Kidney (tissue), 14 donors: ENCODE data around the gene TSR1. TPM values are rescaled to one million over a fixed set of nuclear protein-coding genes. Genes with fewer than 3 reads are reported as not detected.

Experiments used
- DNase-seq, 5 donors: peaks; one replicate each; pipeline ENCODE4 v3.0.0-alpha.2; 2013 to 2020
- FAIRE-seq: peaks from 2 replicates; lab custom pipeline; 2012; peaks lifted over from hg19 to GRCh38; lab: Jason Lieb, UNC
- H3K27ac ChIP-seq, 2 donors: one replicate each; pipeline ENCODE4 v1.7.0; 2013; ENCODE audit warnings: low read depth in 2 of 2, low read length in 2 of 2, inconsistent platforms in 1 of 2
- H3K27me3 ChIP-seq: one replicate; pipeline ENCODE4 v1.7.1; 2013; ENCODE audit warnings: low read length, inconsistent platforms; ENCODE audit not compliant: control insufficient read depth, insufficient read depth
- H3K36me3 ChIP-seq, 3 donors: one replicate each; pipeline versions ENCODE4 v1.7.0 to v1.7.1; 2013; ENCODE audit warnings: low read length in 3 of 3, control low read depth in 1 of 3, inconsistent platforms in 1 of 3; ENCODE audit not compliant: insufficient read depth in 3 of 3, control insufficient read depth in 2 of 3
- H3K4me1 ChIP-seq, 3 donors: one replicate each; pipeline versions ENCODE4 v1.7.0 to v1.7.1; 2013; ENCODE audit warnings: low read length in 3 of 3, inconsistent platforms in 1 of 3, low read depth in 1 of 3; ENCODE audit not compliant: control insufficient read depth in 2 of 3, insufficient read depth in 2 of 3
- H3K4me3 ChIP-seq, 3 donors: one replicate each; pipeline versions ENCODE4 v1.7.0 to v1.8.1; 2013; ENCODE audit warnings: low read length in 3 of 3, control low read depth in 1 of 3, inconsistent platforms in 1 of 3
- H3K9ac ChIP-seq, 3 donors: one replicate each; pipeline versions ENCODE4 v1.7.0 to v1.7.1; 2013; ENCODE audit warnings: low read length in 3 of 3, control low read depth in 1 of 3, inconsistent platforms in 1 of 3
- H3K9me3 ChIP-seq, 3 donors: one replicate each; pipeline versions ENCODE4 v1.7.0 to v1.7.1; 2013; ENCODE audit warnings: low read length in 3 of 3, control low read depth in 1 of 3, inconsistent platforms in 1 of 3; ENCODE audit not compliant: control insufficient read depth in 2 of 3, insufficient read depth in 1 of 3
- intact Hi-C: fragments of 100-400 bp; cut with DNase I; formaldehyde crosslinking; loops from one replicate; pipeline ENCODE4 v1.11.1; 2022
- polyA plus RNA-seq: library from polyadenylated mRNA; stranded (reverse); fragments of 350-450 nt; fragmentation: Illumina TruSeq; extraction: RNeasy Lipid Tissue Mini Kit (QIAGEN cat#74804); gene quantifications from one replicate; pipeline ENCODE4 v1.2.3, GENCODE V29; 2014; ENCODE audit warnings: low read depth, low replicate concordance; ENCODE audit not compliant: insufficient read depth
- total RNA-seq: library from RNA; stranded (reverse); fragmentation: NEBNext Ultra II Directional; extraction: Animal tissue kit (Norgen Biotek cat#: 25700); gene quantifications from one replicate; pipeline ENCODE4 v1.2.1, GENCODE V29; 2021
- TF ChIP-seq, protein P1 (sequence below): IDR thresholded peaks from 3 replicates; pipeline ENCODE4 v1.5.1; 2012; ENCODE audit warnings: mild to moderate bottlenecking, moderate library complexity, borderline replicate concordance; ENCODE audit not compliant: insufficient read depth; ENCODE audit errors: extremely low read depth
- donor health status: control.
- donor health status: control.
- donor health status: control.
- donor health status: control.
- donor health status: control.
- donor health status: DM: yes; HTN: yes; CAD: no.
- donor health status: Normal renal cell carcinoma (clear cell type).

The TSR1 gene
- total and polyA plus RNA-seq, 2 donors from 2014 or later, result 9.1 to 24.4 TPM

- Histone ChIP-seq H3K9me3 (no peaks in the 10 kb centered on the region), H3K27me3 (no peaks in the 10 kb centered on the region), H3K27ac (no peak overlapping the region), H3K36me3 (peaks cover 0 to 20% (median 13%) of the 10 kb centered on the region in 3 donors), H3K9ac (no peak overlapping the region), H3K4me3 (no peak overlapping the region), H3K4me1 (peaks cover 0 to 6% (median 0%) of the 10 kb centered on the region in 3 donors)
- intact Hi-C loops, result no loop called here
- FAIRE-seq (no peak), DNase-seq (no peak)
- TF ChIP-seq, protein P1, sequence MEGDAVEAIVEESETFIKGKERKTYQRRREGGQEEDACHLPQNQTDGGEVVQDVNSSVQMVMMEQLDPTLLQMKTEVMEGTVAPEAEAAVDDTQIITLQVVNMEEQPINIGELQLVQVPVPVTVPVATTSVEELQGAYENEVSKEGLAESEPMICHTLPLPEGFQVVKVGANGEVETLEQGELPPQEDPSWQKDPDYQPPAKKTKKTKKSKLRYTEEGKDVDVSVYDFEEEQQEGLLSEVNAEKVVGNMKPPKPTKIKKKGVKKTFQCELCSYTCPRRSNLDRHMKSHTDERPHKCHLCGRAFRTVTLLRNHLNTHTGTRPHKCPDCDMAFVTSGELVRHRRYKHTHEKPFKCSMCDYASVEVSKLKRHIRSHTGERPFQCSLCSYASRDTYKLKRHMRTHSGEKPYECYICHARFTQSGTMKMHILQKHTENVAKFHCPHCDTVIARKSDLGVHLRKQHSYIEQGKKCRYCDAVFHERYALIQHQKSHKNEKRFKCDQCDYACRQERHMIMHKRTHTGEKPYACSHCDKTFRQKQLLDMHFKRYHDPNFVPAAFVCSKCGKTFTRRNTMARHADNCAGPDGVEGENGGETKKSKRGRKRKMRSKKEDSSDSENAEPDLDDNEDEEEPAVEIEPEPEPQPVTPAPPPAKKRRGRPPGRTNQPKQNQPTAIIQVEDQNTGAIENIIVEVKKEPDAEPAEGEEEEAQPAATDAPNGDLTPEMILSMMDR, result no peak
Measured at GRCh38 chr17:2374549-2375285, 38.5 kb upstream of the TSR1 start.

DNA sequence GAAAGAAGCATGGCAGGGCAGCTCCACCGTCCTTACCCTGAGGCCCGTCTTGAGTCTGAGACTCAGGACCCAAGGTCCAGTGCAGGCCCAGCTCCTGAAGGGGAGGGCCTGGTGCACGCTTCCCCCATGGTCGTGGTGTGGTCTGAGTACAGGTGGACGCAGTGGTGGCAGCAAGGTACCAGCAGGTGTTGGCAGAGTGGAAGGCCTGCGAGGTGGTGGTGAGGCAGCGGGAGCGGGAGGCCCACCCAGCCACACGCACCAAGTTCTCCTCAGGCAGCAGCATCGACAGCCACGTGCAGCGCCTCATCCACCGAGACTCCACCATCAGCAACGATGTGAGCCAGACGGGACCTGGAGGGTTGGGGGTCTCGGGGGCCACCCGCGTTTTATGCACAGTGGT lies 36.9 kb upstream of the TSR1 start:
- TF ChIP-seq, protein P1, result no peak
- H3K27me3 ChIP-seq, result no peaks in the 10 kb centered on the region
- H3K9me3 ChIP-seq, result no peaks in the 10 kb centered on the region
- intact Hi-C loops, result no loop called here
- H3K9ac ChIP-seq, result no peak overlapping the region
- H3K27ac ChIP-seq, result no peak overlapping the region
- peaks cover 0 to 20% (median 13%) of the 10 kb centered on the region in 3 donors for H3K36me3 ChIP-seq
- peaks cover 0 to 4% (median 0%) of the 10 kb centered on the region in 3 donors for H3K4me1 ChIP-seq
- FAIRE-seq (no peak), DNase-seq (peak in 1 of 5 donors; percentile 71)
- H3K4me3 ChIP-seq, result no peak overlapping the region

DNA sequence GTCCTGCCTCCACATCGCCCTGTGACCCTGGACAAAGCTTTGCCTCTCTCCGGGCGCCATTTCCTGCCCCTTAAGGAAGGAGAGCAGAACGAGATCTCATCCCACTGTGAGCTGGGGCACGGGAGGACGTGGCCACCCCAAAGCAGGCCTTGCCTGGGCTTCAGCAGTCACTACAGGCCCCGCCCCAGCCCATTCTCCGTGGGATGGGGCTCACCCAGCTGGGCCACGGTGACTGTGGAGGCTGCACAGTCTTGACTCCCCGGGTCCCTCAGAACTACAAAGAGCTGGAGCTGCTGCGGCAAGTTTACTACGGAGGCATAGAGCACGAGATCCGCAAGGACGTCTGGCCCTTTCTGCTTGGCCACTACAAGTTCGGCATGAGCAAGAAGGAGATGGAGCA lies 36.4 kb upstream of the TSR1 start:
- intact Hi-C loops, result no loop called here
- H3K27me3 ChIP-seq, result no peaks in the 10 kb centered on the region
- FAIRE-seq (no peak), DNase-seq (no peak)
- peaks cover 0 to 19% (median 13%) of the 10 kb centered on the region in 3 donors for H3K36me3 ChIP-seq
- TF ChIP-seq, protein P1, result no peak
- H3K4me3 ChIP-seq, result no peak overlapping the region
- H3K4me1 ChIP-seq, result peaks cover 0 to 4% (median 0%) of the 10 kb centered on the region in 3 donors
- no peak overlapping the region for H3K9ac ChIP-seq
- no peak overlapping the region for H3K27ac ChIP-seq
- no peaks in the 10 kb centered on the region for H3K9me3 ChIP-seq

DNA sequence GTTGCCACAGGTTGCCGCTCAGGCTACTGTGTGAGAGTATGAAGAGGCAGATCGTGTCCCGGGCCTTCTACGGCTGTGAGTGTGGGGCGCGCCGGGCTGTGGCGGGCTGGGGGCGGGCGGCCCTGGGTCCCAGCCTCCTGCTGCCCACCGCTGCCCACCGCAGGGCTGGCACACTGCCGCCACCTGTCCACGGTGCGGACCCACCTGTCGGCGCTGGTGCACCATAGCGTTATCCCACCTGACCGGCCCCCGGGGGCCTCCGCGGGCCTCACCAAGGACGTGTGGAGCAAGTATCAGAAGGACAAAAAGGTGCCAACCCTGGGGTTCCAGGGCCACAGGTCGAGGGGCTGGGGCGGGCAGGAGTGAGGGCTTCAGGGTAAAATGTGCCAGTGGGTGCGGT lies 35.9 kb upstream of the TSR1 start:
- H3K27ac ChIP-seq, result no peak overlapping the region
- peaks cover 0 to 16% (median 13%) of the 10 kb centered on the region in 3 donors for H3K36me3 ChIP-seq
- H3K27me3 ChIP-seq, result no peaks in the 10 kb centered on the region
- no peaks in the 10 kb centered on the region for H3K4me1 ChIP-seq
- no peaks in the 10 kb centered on the region for H3K9me3 ChIP-seq
- DNase-seq, result peak in 1 of 5 donors; percentile 68
- intact Hi-C loops, result no loop called here
- no peak overlapping the region for H3K9ac ChIP-seq
- FAIRE-seq, result no peak
- no peak overlapping the region for H3K4me3 ChIP-seq
- TF ChIP-seq, protein P1, result no peak
